T47D (cell line): ENCODE measurements around the gene RCE1.

Source experiments
- DNase-seq, 2 experiments: peaks; one replicate each; pipeline versions ENCODE4 v3.0.0 to v3.0.0-alpha.2; 2011 to 2012; ENCODE audit warnings: low read depth in 1 of 2, low spot score in 1 of 2
- JUND ChIP-seq: IDR thresholded peaks from 2 replicates; pipeline ENCODE4 v1.6.1; 2012; ENCODE audit warnings: low read depth
- in situ Hi-C: cut with HindIII; loops from 2 replicates; pipeline ENCODE4 v1.10.0; 2016; ENCODE audit warnings: low sequenced_read_pairs, low pct_unique_long_range_greater_than_20kb

Gene RCE1

GRCh38 chr11:66870131-66870530, 26.9 kb downstream of the RCE1 start:
- in situ Hi-C loops = no loop called here
- no peak for DNase-seq

DNA sequence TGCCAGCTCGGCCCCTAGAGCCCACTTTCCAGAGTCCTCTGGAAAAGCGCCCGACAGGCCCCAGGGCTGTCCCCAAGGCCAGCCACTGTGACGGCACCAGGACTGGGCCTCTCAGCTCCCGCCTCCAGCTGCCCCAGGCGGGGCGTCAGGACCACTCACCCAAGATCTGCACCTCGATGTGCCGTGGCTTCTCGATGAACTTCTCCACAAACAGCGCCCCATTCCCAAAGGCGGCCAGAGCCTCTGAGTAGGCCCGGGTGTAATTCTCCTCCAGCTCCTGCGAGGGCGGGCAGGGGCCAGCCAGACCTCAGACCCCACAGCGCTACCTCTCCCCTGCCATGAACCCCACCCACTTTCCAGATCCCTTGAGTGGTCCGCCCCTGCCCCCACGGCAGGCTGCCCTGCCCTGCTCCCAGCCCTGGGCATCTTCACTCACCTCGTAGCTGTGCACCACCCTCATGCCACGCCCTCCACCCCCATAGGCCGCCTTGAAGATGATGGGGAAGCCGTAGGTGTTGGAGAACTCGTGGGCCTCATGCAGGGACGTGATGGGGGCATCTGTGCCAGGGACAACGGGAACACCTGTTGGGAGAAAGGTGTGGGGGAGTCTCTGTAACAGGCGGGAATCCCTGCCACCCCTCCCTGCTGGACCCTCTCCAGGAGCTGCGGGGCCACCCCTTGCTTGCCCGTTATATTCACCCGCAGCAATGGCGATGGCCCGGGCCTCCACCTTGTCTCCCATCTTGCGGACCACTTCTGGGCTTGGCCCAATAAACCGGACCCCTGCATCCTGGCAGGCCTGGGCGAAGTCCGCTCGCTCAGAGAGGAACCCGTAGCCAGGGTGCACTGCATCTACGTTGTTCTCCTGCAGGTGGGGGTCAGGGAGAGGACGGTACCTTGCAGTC, 27.6 kb downstream of the RCE1 start:
- TF ChIP-seq JUND = no peak
- in situ Hi-C loops = no loop called here
- no peak for DNase-seq

More at GRCh38 chr11:66870131-66870530, 26.9 kb downstream of the RCE1 start:
- TF ChIP-seq JUND = no peak

GRCh38 chr11:66871521-66871901, 28.3 kb downstream of the RCE1 start:
- no peak for DNase-seq
- TF ChIP-seq JUND = no peak
- in situ Hi-C loops = no loop called here

GRCh38 chr11:66874232-66874631, 31.0 kb downstream of the RCE1 start:
- in situ Hi-C loops = no loop called here

GRCh38 chr11:66875378-66875777, 32.1 kb downstream of the RCE1 start:
- in situ Hi-C loops = no loop called here
- DNase-seq = no peak
- TF ChIP-seq JUND = no peak

More at GRCh38 chr11:66874232-66874631, 31.0 kb downstream of the RCE1 start:
- TF ChIP-seq JUND = no peak
- DNase-seq = no peak

DNA sequence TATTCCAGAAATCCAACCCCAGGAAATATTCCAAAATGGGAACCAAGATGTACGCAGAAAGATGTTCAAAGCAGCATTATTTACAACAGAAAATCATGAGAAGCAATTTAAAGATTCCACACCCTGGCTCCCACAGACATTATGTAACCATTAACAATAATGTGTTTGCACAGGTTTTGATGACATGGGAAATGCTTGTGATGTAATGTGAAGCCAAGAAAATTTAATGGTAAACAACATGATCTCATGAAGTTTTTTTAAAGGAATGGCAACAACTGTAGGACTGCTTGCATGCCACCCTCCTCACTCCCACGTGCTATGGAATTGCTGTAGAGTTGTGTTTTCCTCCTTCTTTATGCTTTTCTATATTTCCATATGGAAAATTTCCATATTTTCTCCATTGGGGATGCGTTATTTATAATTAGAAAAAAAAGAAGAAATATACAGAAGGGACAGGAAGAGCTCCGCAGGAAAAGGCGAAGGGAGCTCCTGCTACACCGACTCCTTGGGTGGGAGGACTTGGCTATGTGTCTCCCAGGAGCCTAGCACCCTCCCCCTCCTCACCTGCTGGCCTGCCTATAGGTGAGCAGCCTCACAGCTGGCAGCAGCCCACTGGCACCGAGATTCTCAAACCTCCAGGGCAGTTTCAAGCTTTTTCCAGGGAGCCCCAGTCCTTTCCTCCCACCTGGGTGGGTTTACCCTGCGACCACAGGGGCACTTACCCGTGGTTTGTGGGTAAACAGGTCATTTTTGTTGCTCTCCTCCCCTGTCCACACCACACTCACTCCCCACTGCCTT, 34.5 kb downstream of the RCE1 start:
- in situ Hi-C loops = no loop called here
- no peak for TF ChIP-seq JUND
- peak in 1 of 2 experiments; percentile 47 for DNase-seq

DNA sequence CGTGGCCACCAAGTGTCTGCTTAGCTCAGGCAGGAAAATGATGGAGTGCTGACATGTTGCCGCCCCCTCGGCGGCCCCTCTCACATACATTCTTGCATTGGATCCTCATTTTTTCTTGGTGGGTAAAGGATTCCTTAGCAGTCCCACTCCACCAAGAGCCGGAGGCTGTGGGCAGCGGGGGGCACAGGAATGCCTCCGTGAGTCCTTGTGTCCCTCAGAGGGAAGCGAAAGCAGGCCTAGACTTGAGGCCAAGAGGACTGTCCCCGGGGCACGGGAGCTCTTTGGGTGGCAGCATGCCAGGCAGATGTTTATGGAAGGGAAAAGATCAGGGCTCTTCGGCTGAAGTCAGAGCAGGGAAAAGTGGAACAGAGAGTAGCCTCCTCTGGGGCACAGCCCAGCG, 35.2 kb downstream of the RCE1 start:
- peak in 1 of 2 experiments; percentile 30 for DNase-seq
- TF ChIP-seq JUND = no peak
- in situ Hi-C loops = no loop called here

GRCh38 chr11:66879000-66879399, 35.8 kb downstream of the RCE1 start:
- no peak for TF ChIP-seq JUND
- in situ Hi-C loops = no loop called here
- DNase-seq = no peak

DNA sequence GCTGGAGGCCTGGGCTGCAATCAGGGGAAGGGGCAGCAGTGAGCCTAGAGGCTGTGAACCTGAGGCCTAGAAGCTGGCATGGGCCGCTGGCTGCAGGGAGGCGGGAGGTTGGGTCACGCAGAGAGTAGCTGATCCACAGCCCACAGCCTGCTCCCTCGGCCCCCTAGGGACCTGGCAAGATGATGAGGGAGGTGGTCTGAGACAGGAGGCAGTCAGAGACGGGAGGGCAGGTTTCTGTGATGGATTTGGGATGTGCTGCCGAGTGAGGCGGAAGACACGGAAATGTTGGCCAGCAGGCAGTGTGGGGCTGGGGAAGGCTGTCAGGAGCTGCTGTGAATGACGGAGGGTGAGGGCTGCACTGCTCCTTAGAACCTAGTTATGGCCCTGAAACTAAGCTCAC, 36.3 kb downstream of the RCE1 start:
- TF ChIP-seq JUND = no peak
- no peak for DNase-seq
- in situ Hi-C loops = no loop called here

DNA sequence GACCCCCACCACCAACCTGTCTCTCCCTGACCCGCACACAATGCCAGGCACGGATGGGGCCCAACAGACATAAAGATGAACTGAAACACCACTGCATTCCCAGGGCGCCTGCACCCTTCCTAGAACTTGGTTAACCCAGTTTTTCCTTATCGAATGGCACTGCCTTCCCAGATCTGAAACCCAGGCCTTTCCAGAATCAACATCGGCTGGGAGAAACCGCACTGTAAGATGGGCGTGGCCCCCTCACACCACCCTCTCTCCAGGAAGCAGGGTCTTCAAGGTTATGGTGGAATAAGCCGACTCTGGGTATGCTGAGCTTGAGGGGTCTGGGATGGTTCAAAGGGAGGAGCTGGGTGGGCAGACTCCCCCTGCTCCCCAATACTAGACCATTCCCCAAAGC, 36.8 kb downstream of the RCE1 start:
- no peak for TF ChIP-seq JUND
- in situ Hi-C loops = no loop called here
- DNase-seq = no peak

GRCh38 chr11:66880496-66881450, 37.5 kb downstream of the RCE1 start:
- in situ Hi-C loops = no loop called here
- peak in 1 of 2 experiments; percentile 91 for DNase-seq
- TF ChIP-seq JUND = no peak

DNA sequence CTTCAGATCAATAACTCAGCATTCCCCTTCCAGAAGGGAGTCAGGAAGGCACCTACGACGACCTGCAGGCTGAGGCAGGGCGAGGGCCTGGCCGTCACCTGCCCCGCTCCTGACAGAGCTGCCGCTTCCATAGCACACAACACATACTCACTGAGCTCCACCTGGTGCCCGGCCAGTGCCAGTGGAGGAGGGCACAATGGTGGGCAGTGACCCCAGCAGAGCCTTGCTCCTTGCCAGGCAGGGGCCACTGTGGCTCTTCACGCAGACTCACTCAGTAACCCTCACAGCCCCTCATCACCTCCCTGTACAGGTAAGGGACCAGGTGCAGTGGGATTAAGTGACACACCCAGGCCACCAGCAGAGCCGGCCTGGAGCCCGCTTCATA, 38.2 kb downstream of the RCE1 start:
- DNase-seq = peak in 1 of 2 experiments; percentile 55
- in situ Hi-C loops = no loop called here
- TF ChIP-seq JUND = no peak
